Calu3 (cell line): ENCODE measurements around the gene MYO1E. TPM values are rescaled to one million over a fixed set of nuclear protein-coding genes. Genes with fewer than 3 reads are reported as not detected.
A peak's percentile ranks its signal among the peaks of the same experiment; 100 is the strongest.

Experiments
- BruUV-seq: library from RNA; stranded (reverse); fragments of 400-500 nt; replicated peaks from 2 replicates; lab custom pipeline; 2021; lab: Mats Ljungman, UMichigan
- CTCF ChIA-PET: fragments of 300-600 bp; sonication (Branson Sonifier 250); formaldehyde crosslinking; loops from one replicate; lab custom pipeline; 2022; ENCODE audit warnings: antibody characterized with exemption; lab: Charles Lee
- DNase-seq: peaks from one replicate; pipeline ENCODE4 v3.0.0; 2022
- H3K27ac Mint-ChIP-seq: one replicate; pipeline ENCODE4 v1.8.0; 2022; ENCODE audit warnings: mixed read lengths; ENCODE audit not compliant: unreplicated experiment
- H3K27me3 Mint-ChIP-seq: one replicate; pipeline ENCODE4 v1.8.0; 2022; ENCODE audit warnings: mixed read lengths; ENCODE audit not compliant: unreplicated experiment
- H3K36me3 Mint-ChIP-seq: one replicate; pipeline ENCODE4 v1.8.0; 2022; ENCODE audit warnings: mild to moderate bottlenecking, moderate library complexity, mixed read lengths; ENCODE audit not compliant: insufficient read depth, unreplicated experiment
- H3K4me1 Mint-ChIP-seq: one replicate; pipeline ENCODE4 v1.8.0; 2022; ENCODE audit warnings: mild to moderate bottlenecking, low read depth, mixed read lengths; ENCODE audit not compliant: unreplicated experiment
- H3K4me3 Mint-ChIP-seq: one replicate; pipeline ENCODE4 v1.8.0; 2022; ENCODE audit warnings: mild to moderate bottlenecking, low read depth, moderate library complexity, mixed read lengths; ENCODE audit not compliant: unreplicated experiment
- H3K9me3 Mint-ChIP-seq: one replicate; pipeline ENCODE4 v1.8.0; 2022; ENCODE audit warnings: low read depth, mixed read lengths; ENCODE audit not compliant: unreplicated experiment
- intact Hi-C: fragments of 100-400 bp; cut with micrococcal nuclease; formaldehyde crosslinking; loops from one replicate; pipeline ENCODE4 v1.10.0; 2022; ENCODE audit not compliant: unreplicated experiment
- total RNA-seq: library from RNA; stranded (reverse); gene quantifications from 2 replicates; pipeline ENCODE4 v1.2.3, GENCODE V29; 2022
- TF ChIP-seq, protein P1 (sequence below): fragments of 200-600 bp; IDR thresholded peaks from one replicate; pipeline ENCODE4 v1.8.0; 2022; ENCODE audit warnings: antibody characterized with exemption; ENCODE audit not compliant: unreplicated experiment

The MYO1E gene
- total RNA-seq, 1 experiment from 2014 or later = 617 TPM

- Mint-ChIP-seq H3K4me3 (no peak overlapping the region), H3K4me1 (peaks cover 36% of the 10 kb centered on the region), H3K27me3 (no peaks in the 10 kb centered on the region), H3K27ac (no peak overlapping the region), H3K9me3 (peaks cover 2% of the 10 kb centered on the region), H3K36me3 (peaks cover 83% of the 10 kb centered on the region)
- TF ChIP-seq, protein P1, sequence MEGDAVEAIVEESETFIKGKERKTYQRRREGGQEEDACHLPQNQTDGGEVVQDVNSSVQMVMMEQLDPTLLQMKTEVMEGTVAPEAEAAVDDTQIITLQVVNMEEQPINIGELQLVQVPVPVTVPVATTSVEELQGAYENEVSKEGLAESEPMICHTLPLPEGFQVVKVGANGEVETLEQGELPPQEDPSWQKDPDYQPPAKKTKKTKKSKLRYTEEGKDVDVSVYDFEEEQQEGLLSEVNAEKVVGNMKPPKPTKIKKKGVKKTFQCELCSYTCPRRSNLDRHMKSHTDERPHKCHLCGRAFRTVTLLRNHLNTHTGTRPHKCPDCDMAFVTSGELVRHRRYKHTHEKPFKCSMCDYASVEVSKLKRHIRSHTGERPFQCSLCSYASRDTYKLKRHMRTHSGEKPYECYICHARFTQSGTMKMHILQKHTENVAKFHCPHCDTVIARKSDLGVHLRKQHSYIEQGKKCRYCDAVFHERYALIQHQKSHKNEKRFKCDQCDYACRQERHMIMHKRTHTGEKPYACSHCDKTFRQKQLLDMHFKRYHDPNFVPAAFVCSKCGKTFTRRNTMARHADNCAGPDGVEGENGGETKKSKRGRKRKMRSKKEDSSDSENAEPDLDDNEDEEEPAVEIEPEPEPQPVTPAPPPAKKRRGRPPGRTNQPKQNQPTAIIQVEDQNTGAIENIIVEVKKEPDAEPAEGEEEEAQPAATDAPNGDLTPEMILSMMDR = no peak
- no peak for DNase-seq
- intact Hi-C loops = no loop called here
- BruUV-seq = no TSS peak
- CTCF ChIA-PET = no interaction called here
Measured at GRCh38 chr15:59189241-59189640, 183.4 kb downstream of the MYO1E start.

- TF ChIP-seq, protein P1 = no peak
- intact Hi-C loops = no loop called here
- Mint-ChIP-seq H3K4me3 (no peak overlapping the region), H3K36me3 (peaks cover 88% of the 10 kb centered on the region), H3K4me1 (peaks cover 15% of the 10 kb centered on the region), H3K27ac (no peak overlapping the region), H3K27me3 (no peaks in the 10 kb centered on the region), H3K9me3 (peaks cover 2% of the 10 kb centered on the region)
- BruUV-seq = no TSS peak
- CTCF ChIA-PET = interaction anchor here (0.6 to 0.7 kb wide), 2 partner anchors 10 to 227 kb away, joined by 5 read pairs; no protein-coding TSS in a partner anchor
- no peak for DNase-seq
Measured at GRCh38 chr15:59186501-59186900, 186.2 kb downstream of the MYO1E start.

DNA sequence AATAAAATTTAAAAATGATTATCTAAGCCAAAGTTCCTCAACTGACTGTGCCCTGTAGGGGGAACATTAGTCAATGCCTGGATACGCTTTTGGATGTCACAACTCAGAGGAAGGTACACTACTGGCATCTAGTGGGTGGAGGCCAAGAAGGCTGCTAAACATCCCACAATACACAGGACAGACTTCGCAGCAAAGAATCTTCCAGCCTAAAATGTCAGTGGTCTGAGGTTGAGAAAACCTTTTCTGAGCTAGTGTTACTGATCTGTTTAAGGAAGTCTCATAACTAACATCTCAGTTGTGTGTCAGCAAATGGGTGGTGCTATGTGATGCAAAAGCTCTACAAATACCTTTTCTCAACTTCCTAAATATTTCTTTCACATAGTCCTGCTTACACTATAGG, 186.9 kb downstream of the MYO1E start:
- TF ChIP-seq, protein P1 = no peak
- H3K27ac Mint-ChIP-seq = no peak overlapping the region
- intact Hi-C loops = no loop called here
- H3K27me3 Mint-ChIP-seq = no peaks in the 10 kb centered on the region
- H3K9me3 Mint-ChIP-seq = peaks cover 2% of the 10 kb centered on the region
- peaks cover 88% of the 10 kb centered on the region for H3K36me3 Mint-ChIP-seq
- no peak overlapping the region for H3K4me3 Mint-ChIP-seq
- BruUV-seq = no TSS peak
- CTCF ChIA-PET = no interaction called here
- peaks cover 7% of the 10 kb centered on the region for H3K4me1 Mint-ChIP-seq
- DNase-seq = no peak

DNA sequence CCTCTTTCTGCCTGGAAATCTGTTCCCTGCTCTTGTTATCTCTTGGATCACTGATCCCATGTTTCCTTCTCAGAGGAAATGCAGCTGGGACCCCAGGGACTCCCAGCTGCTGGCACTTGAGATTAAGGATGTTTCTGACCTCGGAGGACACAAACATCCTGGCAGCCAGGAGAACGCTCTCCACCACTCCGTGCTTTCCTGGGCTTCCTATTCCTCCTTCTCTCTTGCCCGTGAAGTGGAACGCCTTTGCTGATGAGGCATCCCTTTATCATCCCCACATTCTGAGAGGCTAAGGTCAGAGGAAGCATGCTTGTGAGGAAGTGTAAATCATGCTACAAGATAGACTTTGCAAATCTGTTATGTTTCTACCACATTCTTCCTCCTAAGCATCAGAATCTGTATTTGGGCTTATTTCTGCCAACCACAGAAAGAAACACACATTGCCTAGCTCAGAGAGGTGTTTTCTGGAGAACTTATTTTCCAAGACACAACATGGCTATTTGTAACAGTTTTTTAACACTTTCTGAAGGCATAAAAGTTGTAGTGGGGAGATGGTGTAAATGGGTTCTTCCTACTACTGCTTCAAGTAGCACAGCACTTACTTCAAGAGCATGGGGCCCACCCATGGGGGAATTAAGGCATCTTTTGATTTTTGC, 191.6 kb downstream of the MYO1E start:
- CTCF ChIA-PET = no interaction called here
- DNase-seq = no peak
- Mint-ChIP-seq H3K36me3 (peaks cover 86% of the 10 kb centered on the region), H3K4me3 (no peak overlapping the region), H3K4me1 (no peaks in the 10 kb centered on the region), H3K27me3 (no peaks in the 10 kb centered on the region), H3K27ac (peak overlapping the region; percentile 45), H3K9me3 (no peaks in the 10 kb centered on the region)
- intact Hi-C loops = no loop called here
- TF ChIP-seq, protein P1 = no peak
- no TSS peak for BruUV-seq
